GM19328 (cell line): ENCODE data around the gene ARPC1B.

ENCODE experiments used
- ATAC-seq: cut with Tn5 transposase; IDR thresholded peaks from one replicate; pipeline ENCODE4 v1.9.1; 2021; ENCODE audit warnings: mild to moderate bottlenecking, moderate library complexity; ENCODE audit not compliant: unreplicated experiment

The ARPC1B gene

DNA sequence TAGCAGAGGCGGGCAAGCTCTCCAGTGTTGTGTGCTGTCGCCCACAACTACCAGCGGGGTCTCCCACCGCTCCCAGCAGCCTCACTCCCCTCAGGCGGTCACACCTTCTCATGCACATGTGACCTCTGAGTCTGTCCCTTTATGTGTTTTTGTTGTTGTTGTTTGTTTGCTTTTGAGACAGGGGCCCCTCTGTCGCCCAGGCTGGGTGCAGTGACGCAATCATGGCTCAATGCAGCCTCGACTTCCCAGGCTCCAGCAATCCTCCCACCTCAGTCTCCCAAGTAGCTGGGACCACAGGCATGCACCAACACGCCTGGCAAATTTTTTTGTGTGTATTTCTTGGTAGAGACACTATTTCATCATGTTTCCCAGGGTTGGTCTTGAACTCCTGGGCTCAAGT is 65.7 kb downstream of the ARPC1B start:
- no peak for ATAC-seq
